ENCODE measurements around the gene ACOD1.

ACOD1 gene

GRCh38 chr13:76991796-76992547, 43.7 kb downstream of the ACOD1 start, which contains the start of gene CLN5:
TSS of gene CLN5 (plus strand) at chr13:76992081. CDS start at chr13:76992099, 18 bp downstream.
- DNase-seq (ENCODE audit: low spot score), result peak; percentile 89

DNA sequence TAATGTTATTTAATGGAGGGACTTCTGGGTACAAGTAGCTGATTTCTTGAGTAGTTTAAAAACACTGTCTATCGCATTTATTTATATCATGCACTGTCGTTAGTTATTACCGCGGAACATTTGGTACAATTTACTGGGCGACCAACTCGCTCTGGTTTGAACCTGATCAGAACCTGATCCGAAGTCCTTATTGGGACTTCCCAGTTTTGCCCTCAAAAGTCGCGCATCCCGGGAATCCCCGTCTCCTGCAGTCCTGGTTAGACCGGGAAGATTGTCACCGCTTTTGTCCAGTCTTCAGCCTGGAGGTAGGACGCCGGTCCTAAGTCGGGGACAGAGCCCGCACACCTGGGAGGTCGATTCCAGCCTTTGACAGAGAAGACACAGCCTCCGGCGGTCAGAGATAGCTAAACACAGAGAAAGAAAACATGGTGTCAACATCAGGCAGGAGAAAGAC, 44.3 kb downstream of the ACOD1 start:
- DNase-seq (ENCODE audit: low spot score), result peak; percentile 55

GRCh38 chr13:76993021-76993420, 44.7 kb downstream of the ACOD1 start:
- no peak for DNase-seq (ENCODE audit: low spot score)

DNA sequence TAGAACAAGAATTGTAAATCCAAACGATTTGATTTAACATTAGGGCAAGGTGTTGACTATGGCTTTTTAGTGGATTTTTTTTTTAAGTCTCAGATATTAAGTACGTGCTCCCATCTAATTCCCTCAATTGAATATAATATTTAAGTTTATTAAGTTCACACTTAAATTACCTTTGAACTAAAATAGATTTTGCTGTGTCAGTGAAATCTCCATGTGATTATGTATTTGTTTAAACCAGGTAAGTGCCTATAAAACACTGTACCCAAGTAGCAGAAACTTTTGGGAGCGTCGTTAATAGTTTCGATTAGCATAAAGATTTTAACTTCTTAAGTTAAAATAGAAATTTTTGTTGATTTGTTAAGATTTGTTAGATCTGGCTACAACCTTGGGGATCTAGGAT, 45.2 kb downstream of the ACOD1 start:
- no peak for DNase-seq (ENCODE audit: low spot score)

GRCh38 chr13:76994281-76994680, 46.0 kb downstream of the ACOD1 start:
- no peak for DNase-seq (ENCODE audit: low spot score)

DNA sequence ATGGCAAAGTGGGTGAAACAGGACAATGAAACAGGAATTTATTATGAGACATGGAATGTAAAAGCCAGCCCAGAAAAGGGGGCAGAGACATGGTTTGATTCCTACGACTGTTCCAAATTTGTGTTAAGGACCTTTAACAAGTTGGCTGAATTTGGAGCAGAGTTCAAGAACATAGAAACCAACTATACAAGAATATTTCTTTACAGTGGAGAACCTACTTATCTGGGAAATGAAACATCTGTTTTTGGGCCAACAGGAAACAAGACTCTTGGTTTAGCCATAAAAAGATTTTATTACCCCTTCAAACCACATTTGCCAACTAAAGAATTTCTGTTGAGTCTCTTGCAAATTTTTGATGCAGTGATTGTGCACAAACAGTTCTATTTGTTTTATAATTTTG, 52.2 kb downstream of the ACOD1 start:
- DNase-seq (ENCODE audit: low spot score), result no peak

GRCh38 chr13:77001540-77001939, 53.2 kb downstream of the ACOD1 start:
- no peak for DNase-seq (ENCODE audit: low spot score)

DNA sequence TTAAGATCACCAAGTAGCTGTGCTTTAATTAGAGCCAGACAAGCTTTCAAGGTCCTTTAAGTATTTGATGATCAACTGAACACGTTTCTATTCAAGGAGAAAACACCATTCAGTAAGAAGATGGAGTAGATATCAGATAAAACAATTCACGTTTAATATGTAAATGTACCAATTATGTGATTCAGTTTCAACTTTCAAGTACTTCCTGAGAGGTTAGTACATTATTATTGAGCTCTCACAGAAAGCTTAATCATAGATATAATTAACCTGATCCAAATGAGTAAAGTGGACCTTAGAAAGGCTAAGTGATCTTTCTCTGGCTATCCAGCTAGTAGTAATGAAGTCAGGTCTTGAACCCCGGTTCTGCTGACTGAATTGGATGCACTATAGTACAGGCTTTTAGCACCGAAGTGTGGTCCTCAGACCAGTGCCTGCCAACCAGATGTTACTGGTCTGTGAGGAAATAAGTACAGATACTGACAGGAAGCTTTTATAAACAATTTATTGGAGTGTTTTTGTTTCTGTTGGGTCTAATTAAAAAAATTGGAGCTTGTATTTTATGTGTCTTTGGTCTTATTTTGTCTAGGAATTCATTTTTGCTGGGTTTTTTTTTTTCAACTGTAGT, 53.8 kb downstream of the ACOD1 start:
- no peak for DNase-seq (ENCODE audit: low spot score)

DNA sequence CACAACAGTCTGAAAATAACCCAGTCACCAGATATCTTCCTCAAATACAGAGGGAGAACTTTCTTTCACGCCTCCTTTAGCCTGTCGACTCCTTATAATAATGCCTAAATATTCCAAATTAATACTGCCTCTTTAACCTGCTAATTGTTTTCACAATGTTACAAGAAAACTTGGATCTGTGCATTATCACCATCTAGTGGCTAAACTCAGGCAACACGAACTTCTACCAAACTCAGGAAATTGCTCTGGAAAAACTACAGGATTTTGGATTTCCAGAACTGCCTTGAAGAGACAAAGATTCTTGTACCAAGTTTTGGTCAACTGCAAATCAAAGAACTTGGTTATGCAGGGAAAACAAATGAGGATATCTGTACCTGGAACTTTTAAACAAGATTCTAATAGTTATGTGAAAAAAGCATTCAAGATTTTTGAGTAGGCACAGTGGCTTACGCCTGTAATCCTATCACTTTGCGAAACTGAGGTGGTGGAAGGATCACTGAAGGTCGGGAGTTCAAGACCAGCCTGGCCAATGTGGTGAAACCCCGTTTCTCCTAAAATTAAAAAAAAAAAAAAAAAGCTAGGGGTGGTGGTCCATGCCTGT, 54.4 kb downstream of the ACOD1 start:
- DNase-seq (ENCODE audit: low spot score), result peak; percentile 67

All from cerebellar cortex (tissue), 1 donor.